ENCODE measurements around the gene MCCD1.
"Not testable (repeated sequence)": the region's sequence is repeated elsewhere in the genome, so short reads cannot be mapped to it uniquely, and the experiment has no call there.

Gene MCCD1

GRCh38 chr6:31543639-31544038 is 14.9 kb downstream of the MCCD1 start:
- no peak for DNase-seq (ENCODE audit: low spot score)

DNA sequence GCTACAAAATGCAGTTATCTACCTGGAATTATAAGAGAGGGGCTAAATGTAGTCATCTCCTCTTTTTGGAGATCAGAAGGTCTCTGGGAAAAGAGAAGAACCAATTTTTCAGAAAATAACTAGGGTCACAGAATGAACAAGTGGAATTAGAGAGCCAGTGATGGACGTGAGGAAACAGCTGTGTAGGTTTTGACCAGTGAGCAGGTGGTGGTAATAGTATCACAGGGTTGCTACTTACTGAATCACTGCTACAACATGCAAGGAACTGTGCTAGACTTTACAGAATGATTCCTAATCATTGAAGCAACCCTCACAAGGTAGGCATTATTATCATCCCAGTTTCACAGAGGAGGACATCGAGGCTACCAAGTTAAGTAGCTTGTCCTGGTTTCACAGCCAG is 15.9 kb downstream of the MCCD1 start:
- DNase-seq (ENCODE audit: low spot score): no peak

- no peak for DNase-seq (ENCODE audit: low spot score)
These were observed 16.5 kb downstream of the MCCD1 start for GRCh38 chr6:31545291-31545690.

- DNase-seq (ENCODE audit: low spot score): peak; percentile 83
These were observed 17.7 kb downstream of the MCCD1 start, which contains the start of gene ATP6V1G2 for GRCh38 chr6:31546339-31546957. Gene ATP6V1G2, minus strand, starts transcription at chr6:31546608. Its CDS starts 49 bp downstream, at chr6:31546559.

DNA sequence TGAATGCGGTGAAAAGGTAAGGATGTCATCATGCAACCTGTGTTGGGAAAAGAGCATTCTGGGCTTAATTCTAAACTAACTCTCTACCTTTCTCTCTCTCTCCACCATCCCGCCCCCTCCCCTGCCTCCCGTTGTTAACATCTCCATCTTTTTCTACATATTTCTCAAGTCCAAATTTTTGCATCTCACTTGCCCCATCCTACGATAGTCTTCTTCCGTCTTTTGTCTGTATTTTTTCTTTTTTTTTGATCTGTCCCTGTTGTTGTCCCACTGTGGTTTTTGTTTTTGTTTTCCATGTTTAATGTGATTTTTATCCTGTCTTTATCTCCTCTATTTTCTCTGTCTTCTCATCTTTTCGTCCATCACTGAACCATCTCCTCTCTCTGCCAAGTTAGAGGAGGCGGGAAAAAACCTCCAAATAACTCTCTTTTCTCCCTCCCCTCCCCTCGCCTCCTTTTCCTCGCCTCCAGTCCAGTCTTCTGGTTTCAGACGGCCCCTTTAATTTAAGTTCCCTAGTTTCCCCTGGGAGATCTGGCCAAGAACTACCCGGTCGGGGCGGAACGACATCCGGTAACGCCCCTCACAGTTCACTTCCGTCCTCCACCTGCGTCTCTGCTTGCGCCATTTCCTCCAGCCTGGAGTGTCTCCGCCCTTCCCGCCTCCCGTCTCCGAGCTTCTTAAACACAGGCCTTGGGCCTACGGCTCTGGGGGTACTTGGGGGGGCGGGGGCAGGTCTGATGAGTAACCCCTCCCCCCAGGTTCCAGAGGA is 18.4 kb downstream of the MCCD1 start, which contains the start of gene NFKBIL1:
Gene NFKBIL1 (plus strand): TSS at position 651 of the 769 bp plus-strand sequence. CDS start 87 bp downstream, at position 738.
- peak; percentile 93 for DNase-seq (ENCODE audit: low spot score)

- no peak for DNase-seq (ENCODE audit: low spot score)
These were observed 19.2 kb downstream of the MCCD1 start for GRCh38 chr6:31547727-31548543.

DNA sequence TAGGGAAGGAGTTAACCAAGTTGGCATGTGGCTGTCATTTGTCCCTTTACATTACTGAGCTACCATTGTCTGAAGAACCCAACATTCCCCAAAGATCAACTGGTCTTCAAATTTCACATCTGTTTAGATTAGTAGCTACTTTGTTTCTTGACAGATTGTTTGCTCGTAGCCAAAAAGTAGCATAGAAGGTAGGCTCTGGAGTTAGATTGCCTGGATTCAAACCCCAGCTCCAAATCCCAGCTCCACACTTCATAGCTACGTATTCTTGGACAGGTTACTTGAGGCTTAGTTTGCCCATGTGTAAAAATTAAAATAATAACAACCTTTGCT is 19.7 kb downstream of the MCCD1 start:
- no peak for DNase-seq (ENCODE audit: low spot score)

- not testable (repeated sequence) for DNase-seq (ENCODE audit: low spot score)
These were observed 22.6 kb downstream of the MCCD1 start for GRCh38 chr6:31551371-31551770.

- DNase-seq (ENCODE audit: low spot score): no peak
These were observed 27.5 kb downstream of the MCCD1 start for GRCh38 chr6:31556307-31556706.

DNA sequence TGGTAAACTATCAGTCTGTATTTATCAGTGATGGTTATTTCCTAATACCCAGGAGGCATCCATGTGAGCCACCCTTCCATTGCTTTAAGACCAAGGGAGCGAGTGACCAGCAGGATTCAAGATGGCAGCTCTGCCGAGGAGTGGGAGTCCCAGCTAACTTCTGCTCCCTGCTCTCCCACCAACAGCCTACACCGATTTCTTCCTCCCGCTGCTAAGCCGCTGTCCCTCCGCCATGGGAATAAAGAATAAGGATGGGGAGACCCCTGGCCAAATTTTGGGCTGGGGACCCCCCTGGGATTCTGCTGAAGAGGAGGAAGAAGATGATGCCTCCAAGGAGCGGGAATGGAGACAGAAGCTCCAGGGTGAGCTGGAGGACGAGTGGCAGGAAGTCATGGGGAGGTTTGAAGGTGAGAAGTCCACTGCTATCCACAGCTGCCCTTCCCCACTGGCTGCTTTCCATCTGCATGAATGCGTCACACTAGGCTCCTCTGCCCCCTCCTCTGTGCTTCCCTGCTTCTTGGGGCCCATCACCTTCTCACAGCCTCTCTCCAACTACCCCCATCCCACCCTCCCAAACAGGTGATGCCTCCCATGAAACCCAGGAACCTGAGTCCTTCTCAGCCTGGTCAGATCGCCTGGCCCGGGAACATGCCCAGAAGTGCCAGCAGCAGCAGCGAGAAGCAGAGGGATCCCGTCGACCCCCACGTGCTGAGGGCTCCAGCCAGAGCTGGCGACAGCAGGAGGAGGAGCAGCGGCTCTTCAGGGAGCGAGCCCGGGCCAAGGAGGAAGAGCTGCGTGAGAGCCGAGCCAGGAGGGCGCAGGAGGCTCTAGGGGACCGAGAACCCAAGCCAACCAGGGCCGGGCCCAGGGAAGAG is 28.9 kb downstream of the MCCD1 start:
- DNase-seq (ENCODE audit: low spot score): no peak

DNA sequence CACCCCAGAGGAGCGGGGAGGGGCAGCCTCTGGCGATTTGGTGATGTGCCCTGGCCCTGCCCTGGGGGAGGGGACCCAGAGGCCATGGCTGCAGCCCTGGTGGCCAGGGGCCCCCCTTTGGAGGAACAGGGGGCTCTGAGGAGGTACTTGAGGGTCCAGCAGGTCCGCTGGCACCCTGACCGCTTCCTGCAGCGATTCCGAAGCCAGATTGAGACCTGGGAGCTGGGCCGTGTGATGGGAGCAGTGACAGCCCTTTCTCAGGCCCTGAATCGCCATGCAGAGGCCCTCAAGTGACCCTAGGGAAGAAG is 29.5 kb downstream of the MCCD1 start:
- no peak for DNase-seq (ENCODE audit: low spot score)

DNA sequence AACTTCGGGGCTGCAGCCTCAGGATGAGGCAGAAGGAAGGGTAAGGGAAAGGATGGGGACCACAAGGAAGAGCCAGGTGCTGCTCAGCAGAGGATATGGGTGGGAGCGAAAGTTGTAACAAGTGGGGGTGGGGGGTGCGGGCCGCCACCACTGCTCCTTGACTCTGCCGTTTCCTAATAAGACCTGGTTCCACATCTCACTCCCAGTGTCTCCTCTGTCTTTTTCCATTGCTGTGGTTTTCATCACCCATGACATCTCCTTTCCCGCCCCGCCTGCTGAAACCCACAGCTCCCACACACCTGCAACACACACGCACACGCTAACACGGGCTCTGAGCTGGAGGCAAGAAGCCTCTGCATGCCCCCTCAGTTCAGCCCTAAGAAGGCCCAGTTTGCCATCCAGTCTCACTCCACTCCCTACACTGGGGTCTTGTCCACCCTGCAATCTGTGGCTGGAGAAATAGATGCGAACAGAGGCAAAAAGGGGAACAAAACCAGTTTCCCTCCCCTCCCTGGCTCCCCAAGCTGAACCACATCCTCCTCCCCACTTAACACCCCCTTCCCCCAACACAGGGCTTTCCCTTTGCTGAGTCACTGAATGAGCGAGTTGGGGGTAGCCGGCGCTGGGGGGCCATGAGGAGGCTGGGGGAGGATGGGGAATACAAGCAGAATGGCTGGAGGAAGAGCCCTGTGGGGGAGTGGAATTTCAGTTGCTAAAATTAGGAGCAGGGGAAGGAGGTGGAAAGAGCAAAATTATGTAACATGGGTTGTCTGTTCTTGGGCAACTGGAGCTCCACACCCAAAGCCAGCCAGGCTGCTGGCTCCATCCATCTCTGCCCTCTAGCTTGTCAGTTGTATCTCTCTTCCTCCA is 30.1 kb downstream of the MCCD1 start:
- DNase-seq (ENCODE audit: low spot score): no peak

DNA sequence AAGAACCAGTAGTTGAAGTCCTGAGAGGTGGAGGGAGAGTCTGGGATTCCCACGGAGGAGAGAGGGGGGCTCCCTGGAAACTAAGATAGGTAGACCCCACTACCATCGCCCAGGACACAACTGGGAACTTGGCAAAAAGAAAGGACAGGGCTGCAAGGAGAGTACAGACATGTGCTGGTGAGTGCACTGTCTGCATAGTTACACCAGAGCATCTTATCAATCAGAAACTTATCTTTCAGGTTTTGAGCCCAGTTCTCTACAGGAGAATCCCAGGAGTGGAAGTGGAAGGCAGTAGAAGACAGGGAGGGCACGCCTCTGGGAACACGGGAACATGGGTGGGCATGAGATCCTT is 30.8 kb downstream of the MCCD1 start:
- no peak for DNase-seq (ENCODE audit: low spot score)

- no peak for DNase-seq (ENCODE audit: low spot score)
These were observed 31.4 kb downstream of the MCCD1 start for GRCh38 chr6:31559958-31560696.

DNA sequence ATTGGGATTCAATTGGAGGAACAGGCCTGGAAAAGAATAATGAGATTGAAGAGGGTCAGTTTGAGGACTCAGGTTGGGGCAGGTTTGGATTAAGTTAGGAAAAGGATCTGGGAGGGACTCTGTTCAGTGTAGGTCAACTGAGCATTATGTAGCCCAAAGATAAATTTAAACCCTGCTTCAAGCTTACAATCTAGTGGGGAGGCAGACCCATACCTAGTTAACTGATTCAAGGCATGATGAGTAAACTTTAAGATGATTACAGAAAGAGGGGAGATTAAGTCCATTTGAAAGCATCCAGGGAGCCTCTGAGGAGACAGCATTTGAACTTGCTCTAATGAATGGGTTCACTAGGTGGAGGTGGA is 31.9 kb downstream of the MCCD1 start:
- DNase-seq (ENCODE audit: low spot score): no peak

GRCh38 chr6:31567531-31568370 is 39.0 kb downstream of the MCCD1 start:
- no peak for DNase-seq (ENCODE audit: low spot score)

GRCh38 chr6:31568537-31568961 is 39.8 kb downstream of the MCCD1 start:
- DNase-seq (ENCODE audit: low spot score): no peak

GRCh38 chr6:31569861-31570536 is 41.2 kb downstream of the MCCD1 start:
- no peak for DNase-seq (ENCODE audit: low spot score)
